H1 (cell line): ENCODE data around the gene BHMT. TPM values are rescaled to one million over a fixed set of nuclear protein-coding genes. Genes with fewer than 3 reads are reported as not detected.

Experiments used
- BCL11A ChIP-seq, 2 experiments: IDR thresholded peaks; one replicate each; pipeline ENCODE4 v1.6.1; 2011; ENCODE audit warnings: low read depth in 2 of 2, low read length in 2 of 2, mild to moderate bottlenecking in 2 of 2
- CHD1 ChIP-seq: IDR thresholded peaks from 2 replicates; pipeline ENCODE4 v1.6.1; 2012; ENCODE audit warnings: low read depth, low read length, improper control_type of control experiment
- SIRT6 ChIP-seq: IDR thresholded peaks from one replicate; pipeline ENCODE4 v1.7.1; 2012; ENCODE audit warnings: low read length, inconsistent platforms
- SRF ChIP-seq: IDR thresholded peaks from 2 replicates; pipeline ENCODE4 v1.6.1; 2011; ENCODE audit warnings: mild to moderate bottlenecking, low read depth, low read length, moderate library complexity
- TAF1 ChIP-seq: IDR thresholded peaks from 2 replicates; pipeline ENCODE4 v1.6.1; 2011; ENCODE audit warnings: mild to moderate bottlenecking, low read depth, low read length
- polyA plus RNA-seq, 7 experiments: library from polyadenylated mRNA; depleted of rRNA in 3 of 7; stranded (reverse) in 5 of 7; unstranded in 2 of 7; fragments of >200 nt in 5 of 7; fragments of 200-250 nt in 2 of 7; gene quantifications; 1 replicate in 5 of 7; 2 replicates in 1 of 7; 4 replicates in 1 of 7; pipeline versions ENCODE4 v1.2.1 to v1.2.3, GENCODE V29; 2011 to 2013; ENCODE audit warnings: missing spikeins in 2 of 7, mixed read lengths in 2 of 7
- total RNA-seq: library from RNA; stranded (reverse); fragmentation: NEBNext Ultra II Directional; extraction: Animal tissue kit (Norgen Biotek cat#: 25700); gene quantifications from 2 replicates; pipeline ENCODE4 v1.2.1, GENCODE V29; 2021
- TF ChIP-seq, protein P1 (sequence below): fragments of 300-600 bp; sonication (generic); IDR thresholded peaks from 2 replicates; pipeline ENCODE4 v1.7.1; 2012; ENCODE audit warnings: low read length, moderate library complexity, mild to moderate bottlenecking, inconsistent platforms; ENCODE audit not compliant: insufficient replicate concordance

Gene BHMT
- total and polyA plus RNA-seq, 2 of the 8 experiments (the other 6 are each of a cell fraction or from before 2014, with no cell fraction given): 0.54 to 1.6 TPM

DNA sequence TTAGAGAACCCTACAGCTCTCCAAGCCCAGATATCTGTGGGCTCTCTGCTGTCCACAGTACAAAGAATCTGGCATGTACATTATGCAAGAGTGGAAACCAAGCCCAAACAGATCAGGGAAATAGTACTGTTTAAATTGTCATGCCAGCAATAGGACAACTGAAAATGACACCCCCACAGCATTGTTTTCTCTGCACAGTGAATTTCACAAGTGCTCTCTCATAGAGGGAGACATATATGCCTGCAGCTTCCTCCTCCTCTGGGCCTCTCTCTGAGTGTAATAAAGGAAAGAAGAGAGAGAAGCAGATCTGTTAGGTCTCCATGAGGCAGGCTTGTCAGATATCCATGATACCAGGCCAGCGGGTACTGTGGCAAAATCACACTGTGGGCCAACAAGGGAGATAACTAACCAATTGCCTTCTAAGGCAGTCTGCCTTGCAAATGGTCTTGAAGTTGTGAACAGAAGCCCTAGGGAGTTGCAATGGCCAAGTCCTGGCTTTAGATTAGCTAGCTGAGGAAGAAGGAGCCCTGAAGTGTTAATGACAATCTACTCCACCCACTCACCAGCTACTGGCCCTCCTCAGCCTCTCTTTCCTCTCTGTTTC lies 69.9 kb downstream of the BHMT start (continued):
- no peak for TF ChIP-seq BCL11A (IDR thresholded peaks at IDR 0.05; ENCODE audit: low read depth in 2 of 2, low read length in 2 of 2)
- no peak for TF ChIP-seq SRF
- no peak for TF ChIP-seq TAF1
- TF ChIP-seq CHD1: no peak
- TF ChIP-seq SIRT6: no peak
- TF ChIP-seq, protein P1, sequence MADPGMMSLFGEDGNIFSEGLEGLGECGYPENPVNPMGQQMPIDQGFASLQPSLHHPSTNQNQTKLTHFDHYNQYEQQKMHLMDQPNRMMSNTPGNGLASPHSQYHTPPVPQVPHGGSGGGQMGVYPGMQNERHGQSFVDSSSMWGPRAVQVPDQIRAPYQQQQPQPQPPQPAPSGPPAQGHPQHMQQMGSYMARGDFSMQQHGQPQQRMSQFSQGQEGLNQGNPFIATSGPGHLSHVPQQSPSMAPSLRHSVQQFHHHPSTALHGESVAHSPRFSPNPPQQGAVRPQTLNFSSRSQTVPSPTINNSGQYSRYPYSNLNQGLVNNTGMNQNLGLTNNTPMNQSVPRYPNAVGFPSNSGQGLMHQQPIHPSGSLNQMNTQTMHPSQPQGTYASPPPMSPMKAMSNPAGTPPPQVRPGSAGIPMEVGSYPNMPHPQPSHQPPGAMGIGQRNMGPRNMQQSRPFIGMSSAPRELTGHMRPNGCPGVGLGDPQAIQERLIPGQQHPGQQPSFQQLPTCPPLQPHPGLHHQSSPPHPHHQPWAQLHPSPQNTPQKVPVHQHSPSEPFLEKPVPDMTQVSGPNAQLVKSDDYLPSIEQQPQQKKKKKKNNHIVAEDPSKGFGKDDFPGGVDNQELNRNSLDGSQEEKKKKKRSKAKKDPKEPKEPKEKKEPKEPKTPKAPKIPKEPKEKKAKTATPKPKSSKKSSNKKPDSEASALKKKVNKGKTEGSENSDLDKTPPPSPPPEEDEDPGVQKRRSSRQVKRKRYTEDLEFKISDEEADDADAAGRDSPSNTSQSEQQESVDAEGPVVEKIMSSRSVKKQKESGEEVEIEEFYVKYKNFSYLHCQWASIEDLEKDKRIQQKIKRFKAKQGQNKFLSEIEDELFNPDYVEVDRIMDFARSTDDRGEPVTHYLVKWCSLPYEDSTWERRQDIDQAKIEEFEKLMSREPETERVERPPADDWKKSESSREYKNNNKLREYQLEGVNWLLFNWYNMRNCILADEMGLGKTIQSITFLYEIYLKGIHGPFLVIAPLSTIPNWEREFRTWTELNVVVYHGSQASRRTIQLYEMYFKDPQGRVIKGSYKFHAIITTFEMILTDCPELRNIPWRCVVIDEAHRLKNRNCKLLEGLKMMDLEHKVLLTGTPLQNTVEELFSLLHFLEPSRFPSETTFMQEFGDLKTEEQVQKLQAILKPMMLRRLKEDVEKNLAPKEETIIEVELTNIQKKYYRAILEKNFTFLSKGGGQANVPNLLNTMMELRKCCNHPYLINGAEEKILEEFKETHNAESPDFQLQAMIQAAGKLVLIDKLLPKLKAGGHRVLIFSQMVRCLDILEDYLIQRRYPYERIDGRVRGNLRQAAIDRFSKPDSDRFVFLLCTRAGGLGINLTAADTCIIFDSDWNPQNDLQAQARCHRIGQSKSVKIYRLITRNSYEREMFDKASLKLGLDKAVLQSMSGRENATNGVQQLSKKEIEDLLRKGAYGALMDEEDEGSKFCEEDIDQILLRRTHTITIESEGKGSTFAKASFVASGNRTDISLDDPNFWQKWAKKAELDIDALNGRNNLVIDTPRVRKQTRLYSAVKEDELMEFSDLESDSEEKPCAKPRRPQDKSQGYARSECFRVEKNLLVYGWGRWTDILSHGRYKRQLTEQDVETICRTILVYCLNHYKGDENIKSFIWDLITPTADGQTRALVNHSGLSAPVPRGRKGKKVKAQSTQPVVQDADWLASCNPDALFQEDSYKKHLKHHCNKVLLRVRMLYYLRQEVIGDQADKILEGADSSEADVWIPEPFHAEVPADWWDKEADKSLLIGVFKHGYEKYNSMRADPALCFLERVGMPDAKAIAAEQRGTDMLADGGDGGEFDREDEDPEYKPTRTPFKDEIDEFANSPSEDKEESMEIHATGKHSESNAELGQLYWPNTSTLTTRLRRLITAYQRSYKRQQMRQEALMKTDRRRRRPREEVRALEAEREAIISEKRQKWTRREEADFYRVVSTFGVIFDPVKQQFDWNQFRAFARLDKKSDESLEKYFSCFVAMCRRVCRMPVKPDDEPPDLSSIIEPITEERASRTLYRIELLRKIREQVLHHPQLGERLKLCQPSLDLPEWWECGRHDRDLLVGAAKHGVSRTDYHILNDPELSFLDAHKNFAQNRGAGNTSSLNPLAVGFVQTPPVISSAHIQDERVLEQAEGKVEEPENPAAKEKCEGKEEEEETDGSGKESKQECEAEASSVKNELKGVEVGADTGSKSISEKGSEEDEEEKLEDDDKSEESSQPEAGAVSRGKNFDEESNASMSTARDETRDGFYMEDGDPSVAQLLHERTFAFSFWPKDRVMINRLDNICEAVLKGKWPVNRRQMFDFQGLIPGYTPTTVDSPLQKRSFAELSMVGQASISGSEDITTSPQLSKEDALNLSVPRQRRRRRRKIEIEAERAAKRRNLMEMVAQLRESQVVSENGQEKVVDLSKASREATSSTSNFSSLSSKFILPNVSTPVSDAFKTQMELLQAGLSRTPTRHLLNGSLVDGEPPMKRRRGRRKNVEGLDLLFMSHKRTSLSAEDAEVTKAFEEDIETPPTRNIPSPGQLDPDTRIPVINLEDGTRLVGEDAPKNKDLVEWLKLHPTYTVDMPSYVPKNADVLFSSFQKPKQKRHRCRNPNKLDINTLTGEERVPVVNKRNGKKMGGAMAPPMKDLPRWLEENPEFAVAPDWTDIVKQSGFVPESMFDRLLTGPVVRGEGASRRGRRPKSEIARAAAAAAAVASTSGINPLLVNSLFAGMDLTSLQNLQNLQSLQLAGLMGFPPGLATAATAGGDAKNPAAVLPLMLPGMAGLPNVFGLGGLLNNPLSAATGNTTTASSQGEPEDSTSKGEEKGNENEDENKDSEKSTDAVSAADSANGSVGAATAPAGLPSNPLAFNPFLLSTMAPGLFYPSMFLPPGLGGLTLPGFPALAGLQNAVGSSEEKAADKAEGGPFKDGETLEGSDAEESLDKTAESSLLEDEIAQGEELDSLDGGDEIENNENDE: no peak
